Gastrocnemius medialis (tissue), 4 donors: ENCODE results near the gene SFMBT2.

Source experiments
- CTCF ChIP-seq, 5 experiments: fragments of 450-650 bp in 3 of 5; fragments of 200-600 bp in 2 of 5; sonication (generic) in 2 of 5; IDR thresholded peaks in 4 of 5; conservative IDR thresholded peaks in 1 of 5; 1 replicate in 4 of 5; 2 replicates in 1 of 5; pipeline ENCODE4 v1.5.1; 2016 to 2019; ENCODE audit warnings: antibody characterized with exemption in 5 of 5, mild to moderate bottlenecking in 3 of 5, moderate library complexity in 3 of 5
- POLR2A ChIP-seq, 2 donors: fragments of 450-650 bp; IDR thresholded peaks; one replicate each; pipeline ENCODE4 v1.6.1; 2017; ENCODE audit warnings: antibody characterized with exemption in 2 of 2, mild to moderate bottlenecking in 2 of 2, moderate library complexity in 2 of 2

- TF ChIP-seq CTCF (IDR thresholded peaks at IDR 0.05 in 4 of 5, conservative IDR thresholded peaks at IDR 0.05 in 1 of 5) (no peak), POLR2A (IDR thresholded peaks at IDR 0.05) (no peak)
Observed at GRCh38 chr10:7297094-7297493, 113.7 kb downstream of the SFMBT2 start.
